Uterus (tissue), 4 donors: ENCODE data around the gene SETBP1. TPM values are rescaled to one million over a fixed set of nuclear protein-coding genes. Genes with fewer than 3 reads are reported as not detected.

Source experiments
- DNase-seq, 2 donors: peaks; one replicate each; pipeline ENCODE4 v3.0.0-alpha.2; 2019 to 2020
- H3K27ac ChIP-seq, 2 donors: fragments of 200-600 bp; sonication (generic); 1 replicate in 1 of 2; 2 replicates in 1 of 2; pipeline ENCODE4 v1.5.1; 2016 to 2018
- H3K27me3 ChIP-seq, 2 donors: fragments of 200-600 bp; sonication (generic); one replicate each; pipeline ENCODE4 v1.5.1; 2018 to 2019; ENCODE audit warnings: control low read depth in 1 of 2
- H3K36me3 ChIP-seq, 2 donors: fragments of 200-600 bp; sonication (generic); one replicate each; pipeline ENCODE4 v1.5.1; 2019; ENCODE audit warnings: control low read depth in 1 of 2
- H3K4me1 ChIP-seq, 2 donors: fragments of 200-600 bp; sonication (generic); one replicate each; pipeline ENCODE4 v1.5.1; 2018 to 2019; ENCODE audit warnings: control low read depth in 1 of 2
- H3K4me3 ChIP-seq, 2 donors: fragments of 200-600 bp; sonication (generic); 1 replicate in 1 of 2; 2 replicates in 1 of 2; pipeline ENCODE4 v1.5.1; 2018 to 2019; ENCODE audit warnings: mild to moderate bottlenecking in 1 of 2
- H3K9me3 ChIP-seq, 2 donors: fragments of 200-600 bp; sonication (generic); one replicate each; pipeline ENCODE4 v1.5.1; 2019; ENCODE audit warnings: control low read depth in 1 of 2
- CTCF ChIP-seq, 4 experiments: fragments of 200-600 bp in 2 of 4; fragments of 450-650 bp in 2 of 4; sonication (generic) in 2 of 4; IDR thresholded peaks; one replicate each; pipeline ENCODE4 v1.5.1; 2016 to 2019; ENCODE audit warnings: antibody characterized with exemption in 4 of 4, mild to moderate bottlenecking in 2 of 4, moderate library complexity in 1 of 4
- POLR2A ChIP-seq, 2 donors: fragments of 450-650 bp; IDR thresholded peaks; one replicate each; pipeline ENCODE4 v1.6.1; 2016; ENCODE audit warnings: antibody characterized with exemption in 2 of 2, mild to moderate bottlenecking in 1 of 2, moderate library complexity in 1 of 2
- intact Hi-C: fragments of 100-400 bp; cut with DNase I; formaldehyde crosslinking; loops from one replicate; pipeline ENCODE4 v1.15.1; 2023; ENCODE audit warnings: low total_unique reads
- total RNA-seq, 4 donors: library from RNA; depleted of rRNA in 3 of 4; stranded (reverse); fragments of >200 nt in 3 of 4; gene quantifications; one replicate each; pipeline versions ENCODE4 v1.1.0 to v1.2.4, GENCODE V29; 2014 to 2023
- donor health status: DM: yes; HTN: yes; CAD: no.

SETBP1 gene
- total RNA-seq, 4 donors from 2014 or later = 16.8 to 74.0 (median 36.9) TPM

- Histone ChIP-seq H3K4me3 (no peak overlapping the region), H3K27me3 (no peaks in the 10 kb centered on the region), H3K27ac (no peak overlapping the region), H3K4me1 (no peaks in the 10 kb centered on the region), H3K9me3 (no peaks in the 10 kb centered on the region), H3K36me3 (no peaks in the 10 kb centered on the region)
- no peak for TF ChIP-seq POLR2A (IDR thresholded peaks at IDR 0.05)
- no peak for TF ChIP-seq CTCF (IDR thresholded peaks at IDR 0.05)
- intact Hi-C loops = no loop called here
- no peak for DNase-seq
Observed at GRCh38 chr18:45008694-45009413, 328.2 kb downstream of the SETBP1 start.

- intact Hi-C loops = no loop called here
- no peak for DNase-seq
- no peak overlapping the region for H3K27ac ChIP-seq
Observed at GRCh38 chr18:45009756-45010155, 329.1 kb downstream of the SETBP1 start.

GRCh38 chr18:45012286-45012685, 331.6 kb downstream of the SETBP1 start:
- no peak for DNase-seq
- intact Hi-C loops = no loop called here
- H3K27ac ChIP-seq = no peak overlapping the region
- no peak for TF ChIP-seq POLR2A (IDR thresholded peaks at IDR 0.05)
- no peak for TF ChIP-seq CTCF (IDR thresholded peaks at IDR 0.05)
- H3K36me3 ChIP-seq = no peaks in the 10 kb centered on the region
- H3K27me3 ChIP-seq = no peaks in the 10 kb centered on the region
- H3K4me1 ChIP-seq = peaks cover 0 to 7% of the 10 kb centered on the region in 2 donors
- H3K9me3 ChIP-seq = no peaks in the 10 kb centered on the region
- no peak overlapping the region for H3K4me3 ChIP-seq

More at GRCh38 chr18:45009756-45010155, 329.1 kb downstream of the SETBP1 start:
- Histone ChIP-seq H3K9me3 (no peaks in the 10 kb centered on the region), H3K27me3 (no peaks in the 10 kb centered on the region), H3K4me1 (no peaks in the 10 kb centered on the region), H3K36me3 (no peaks in the 10 kb centered on the region), H3K4me3 (no peak overlapping the region)
- TF ChIP-seq POLR2A (IDR thresholded peaks at IDR 0.05) (no peak), CTCF (IDR thresholded peaks at IDR 0.05) (no peak)

GRCh38 chr18:45014047-45014501, 333.4 kb downstream of the SETBP1 start:
- peaks cover 0 to 7% of the 10 kb centered on the region in 2 donors for H3K4me1 ChIP-seq

More at GRCh38 chr18:45014047-45014501, 333.4 kb downstream of the SETBP1 start:
- intact Hi-C loops = no loop called here
- DNase-seq = peak; percentile 43 to 69
- Histone ChIP-seq H3K27me3 (no peaks in the 10 kb centered on the region), H3K9me3 (no peaks in the 10 kb centered on the region), H3K4me3 (no peak overlapping the region), H3K27ac (peak overlapping the region; percentile 8 to 86), H3K36me3 (no peaks in the 10 kb centered on the region)
- peak in 2 of 4 experiments; percentile 21 to 30 for TF ChIP-seq CTCF (IDR thresholded peaks at IDR 0.05)
- no peak for TF ChIP-seq POLR2A (IDR thresholded peaks at IDR 0.05)
